ENCODE results near the gene TANC1.

The TANC1 gene

GRCh38 chr2:159067971-159068370 is 99.5 kb downstream of the TANC1 start:
- H3K27ac ChIP-seq: no peak overlapping the region
- peaks cover 0 to 46% (median 21%) of the 10 kb centered on the region in 4 donors for H3K4me1 ChIP-seq

GRCh38 chr2:159069229-159069628 is 100.8 kb downstream of the TANC1 start:
- H3K36me3 ChIP-seq: no peaks in the 10 kb centered on the region
- H3K4me1 ChIP-seq: peaks cover 0 to 53% (median 24%) of the 10 kb centered on the region in 4 donors
- no peaks in the 10 kb centered on the region for H3K27me3 ChIP-seq
- no peaks in the 10 kb centered on the region for H3K9me3 ChIP-seq
- no peak for TF ChIP-seq CTCF (IDR thresholded peaks at IDR 0.05)
- intact Hi-C loops (cut with DNase I; ENCODE audit: low total_unique reads): no loop called here
- no peak for DNase-seq
- no peak overlapping the region for H3K4me3 ChIP-seq
- H3K27ac ChIP-seq: peak overlapping the region in 1 of 2 donors; percentile 12

More at GRCh38 chr2:159067971-159068370, 99.5 kb downstream of the TANC1 start:
- Histone ChIP-seq H3K4me3 (no peak overlapping the region), H3K36me3 (no peaks in the 10 kb centered on the region), H3K27me3 (no peaks in the 10 kb centered on the region), H3K9me3 (no peaks in the 10 kb centered on the region)
- no peak for DNase-seq
- intact Hi-C loops (cut with DNase I; ENCODE audit: low total_unique reads): no loop called here
- TF ChIP-seq CTCF (IDR thresholded peaks at IDR 0.05): no peak

DNA sequence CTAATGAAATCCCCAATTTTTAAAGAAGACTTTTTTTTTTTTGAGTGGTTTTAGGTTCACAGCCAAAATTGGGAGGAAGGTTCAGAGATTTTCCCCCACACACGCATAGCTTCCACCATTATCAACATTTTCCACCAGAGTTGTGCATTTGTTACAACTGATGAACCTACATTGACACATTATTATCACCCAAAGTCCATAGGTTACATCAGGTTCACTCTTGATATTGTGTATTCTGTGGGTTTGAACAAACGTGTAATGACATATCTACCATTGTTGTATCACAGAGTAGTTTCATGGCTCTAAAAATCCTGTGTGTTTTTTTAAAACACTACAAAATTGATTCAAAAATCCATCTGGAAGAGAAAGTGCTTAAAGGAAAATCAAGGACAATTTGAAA is 101.8 kb downstream of the TANC1 start:
- H3K9me3 ChIP-seq: no peaks in the 10 kb centered on the region
- H3K27me3 ChIP-seq: no peaks in the 10 kb centered on the region
- TF ChIP-seq CTCF (IDR thresholded peaks at IDR 0.05): no peak
- no peaks in the 10 kb centered on the region for H3K36me3 ChIP-seq
- peaks cover 0 to 46% (median 19%) of the 10 kb centered on the region in 4 donors for H3K4me1 ChIP-seq
- peak overlapping the region in 1 of 2 donors; percentile 37 for H3K27ac ChIP-seq
- intact Hi-C loops (cut with DNase I; ENCODE audit: low total_unique reads): no loop called here
- no peak overlapping the region for H3K4me3 ChIP-seq
- no peak for DNase-seq

DNA sequence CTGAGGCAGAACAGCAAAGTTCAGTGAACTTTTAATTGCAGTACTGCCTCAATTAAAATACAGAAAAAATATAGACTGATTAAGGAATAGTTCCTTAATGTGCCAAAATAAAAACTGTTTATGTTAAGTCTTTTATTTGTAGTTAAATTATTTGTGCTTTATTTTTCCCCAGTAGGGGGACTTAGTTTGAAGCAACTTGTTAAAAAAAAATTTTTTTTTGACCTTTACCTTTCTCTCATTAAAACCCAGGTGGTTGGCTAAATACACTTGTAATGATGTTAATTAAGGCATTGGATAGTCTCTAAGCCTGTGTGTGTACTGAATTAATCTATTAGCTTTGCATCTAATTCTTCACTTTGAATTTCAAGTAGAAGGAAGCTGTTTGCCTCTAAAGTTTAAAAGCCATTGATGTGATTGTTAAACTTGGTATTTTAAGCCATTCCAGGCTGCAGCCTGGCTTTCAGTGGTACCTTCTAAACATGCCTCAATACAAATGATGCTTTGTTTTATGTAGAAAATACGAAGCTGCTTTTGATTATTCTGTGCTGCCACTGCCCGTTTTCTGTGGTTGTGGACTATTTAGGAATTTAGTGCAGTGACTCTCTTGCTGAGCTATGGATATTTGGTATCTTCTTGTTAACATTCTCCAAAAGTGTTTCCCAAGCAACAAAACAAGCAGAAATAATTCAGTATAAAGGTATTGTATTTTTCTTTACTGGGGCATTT is 102.9 kb downstream of the TANC1 start:
- no peaks in the 10 kb centered on the region for H3K9me3 ChIP-seq
- H3K27ac ChIP-seq: peak overlapping the region in 1 of 2 donors; percentile 0
- H3K4me3 ChIP-seq: no peak overlapping the region
- intact Hi-C loops (cut with DNase I; ENCODE audit: low total_unique reads): no loop called here
- no peaks in the 10 kb centered on the region for H3K36me3 ChIP-seq
- no peaks in the 10 kb centered on the region for H3K27me3 ChIP-seq
- no peak for DNase-seq
- peaks cover 0 to 51% (median 21%) of the 10 kb centered on the region in 4 donors for H3K4me1 ChIP-seq
- TF ChIP-seq CTCF (IDR thresholded peaks at IDR 0.05): no peak

DNA sequence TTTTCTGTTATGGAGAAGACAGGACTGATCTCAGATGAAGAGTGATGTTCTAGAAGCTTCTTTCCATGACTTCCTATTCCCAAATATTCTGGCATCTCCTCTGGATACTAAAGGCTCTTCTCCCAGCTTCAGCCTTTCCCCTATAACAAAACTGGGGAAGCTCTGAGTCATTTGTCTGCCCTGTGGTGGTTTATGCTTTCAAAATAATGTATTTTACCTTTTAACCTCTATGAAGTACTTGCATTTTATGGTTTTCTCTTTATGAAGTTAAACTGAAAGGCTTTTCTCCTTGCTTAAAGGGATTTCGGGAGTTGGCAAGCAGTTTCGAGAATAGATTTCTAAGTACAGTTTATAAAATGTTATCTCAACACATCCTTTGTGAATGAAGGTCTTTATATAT is 104.4 kb downstream of the TANC1 start:
- H3K4me1 ChIP-seq: peaks cover 0 to 54% (median 21%) of the 10 kb centered on the region in 4 donors
- no peak for TF ChIP-seq CTCF (IDR thresholded peaks at IDR 0.05)
- H3K36me3 ChIP-seq: no peaks in the 10 kb centered on the region
- no peak overlapping the region for H3K4me3 ChIP-seq
- peak overlapping the region in 1 of 2 donors; percentile 41 for H3K27ac ChIP-seq
- no peak for DNase-seq
- intact Hi-C loops (cut with DNase I; ENCODE audit: low total_unique reads): no loop called here
- no peaks in the 10 kb centered on the region for H3K27me3 ChIP-seq
- H3K9me3 ChIP-seq: no peaks in the 10 kb centered on the region

Measured in tibial artery (tissue), 4 donors.